HepG2 (cell line): ENCODE results near the gene IGDCC3. TPM values are rescaled to one million over a fixed set of nuclear protein-coding genes. Genes with fewer than 3 reads are reported as not detected.
A peak's percentile ranks its signal among the peaks of the same experiment; 100 is the strongest.

Source experiments
- AGO2 ChIP-seq: fragments of 200-400 bp; formaldehyde crosslinking; optimal IDR thresholded peaks from 2 replicates; pipeline ENCODE3; 2017; ENCODE audit warnings: mild to moderate bottlenecking, low read depth, low read length, moderate library complexity
- HNRNPUL1 ChIP-seq: fragments of 200-400 bp; formaldehyde crosslinking; IDR thresholded peaks from 2 replicates; pipeline ENCODE4 v1.6.1; 2017; ENCODE audit warnings: low read depth, mild to moderate bottlenecking, low read length, moderate library complexity
- HOMEZ ChIP-seq: IDR thresholded peaks from 2 replicates; pipeline ENCODE4 v1.6.1; 2016; ENCODE audit warnings: low read depth
- JUNB ChIP-seq: sonication (generic); formaldehyde crosslinking; IDR thresholded peaks from 2 replicates; pipeline ENCODE4 v1.8.0; 2022; ENCODE audit warnings: missing genetic modification reagents, mild to moderate bottlenecking, borderline replicate concordance
- MATR3 ChIP-seq: sonication (generic); formaldehyde crosslinking; IDR thresholded peaks from 2 replicates; pipeline ENCODE4 v1.4.0; 2020; ENCODE audit warnings: missing genetic modification reagents
- NAIF1 ChIP-seq: sonication (generic); formaldehyde crosslinking; IDR thresholded peaks from 2 replicates; pipeline ENCODE4 v1.5.0; 2020; ENCODE audit warnings: mild to moderate bottlenecking, missing genetic modification reagents, borderline replicate concordance
- ZNF260 ChIP-seq: sonication (generic); formaldehyde crosslinking; IDR thresholded peaks from 2 replicates; pipeline ENCODE4 v1.4.0; 2020; ENCODE audit warnings: missing genetic modification reagents, low read depth, mild to moderate bottlenecking, borderline replicate concordance
- ZNF598 ChIP-seq: sonication (generic); formaldehyde crosslinking; IDR thresholded peaks from 2 replicates; pipeline ENCODE4 v1.5.1; 2020; ENCODE audit warnings: mild to moderate bottlenecking, missing genetic modification reagents, borderline replicate concordance
- ZNF773 ChIP-seq: sonication (generic); formaldehyde crosslinking; IDR thresholded peaks from 2 replicates; pipeline ENCODE4 v1.4.0; 2020; ENCODE audit warnings: missing genetic modification reagents, borderline replicate concordance
- polyA plus RNA-seq, 8 experiments: library from polyadenylated mRNA; depleted of rRNA in 3 of 8; stranded (reverse) in 7 of 8; unstranded in 1 of 8; fragments of >200 nt; fragmentation: Illumina TruSeq in 4 of 8; extraction: Trizol in 4 of 8; gene quantifications; 2 replicates each; pipeline versions ENCODE4 v1.2.1 to v1.2.3, GENCODE V29; 2011 to 2016; ENCODE audit warnings: low read depth in 4 of 8, missing spikeins in 1 of 8, mixed read lengths in 1 of 8; ENCODE audit not compliant: insufficient read depth in 1 of 8
- total RNA-seq, 5 experiments: library from RNA; depleted of rRNA; stranded (reverse); fragments of >200 nt; fragmentation: Illumina TruSeq; extraction: Trizol; gene quantifications; 2 replicates each; pipeline ENCODE4 v1.2.3, GENCODE V29; 2016; ENCODE audit warnings: low read depth in 1 of 5
- TF ChIP-seq, protein P1 (sequence below): sonication (generic); formaldehyde crosslinking; IDR thresholded peaks from 2 replicates; pipeline ENCODE4 v1.4.0; 2020; ENCODE audit warnings: mild to moderate bottlenecking, missing genetic modification reagents, borderline replicate concordance
- TF ChIP-seq, protein P2 (sequence below): sonication (generic); formaldehyde crosslinking; conservative IDR thresholded peaks from 2 replicates; pipeline ENCODE4 v1.4.0; 2020; ENCODE audit warnings: missing genetic modification reagents
- TF ChIP-seq, protein P3 (sequence below): sonication (generic); formaldehyde crosslinking; IDR thresholded peaks from 2 replicates; pipeline ENCODE4 v1.8.0; 2022; ENCODE audit warnings: missing genetic modification reagents, mild to moderate bottlenecking, moderate library complexity, borderline replicate concordance
- TF ChIP-seq, protein P4 (sequence below): sonication (generic); formaldehyde crosslinking; IDR thresholded peaks from 2 replicates; pipeline ENCODE4 v1.4.0; 2020; ENCODE audit warnings: missing genetic modification reagents

The IGDCC3 gene
- total and polyA plus RNA-seq, 2 of the 13 experiments (the other 11 are each of a cell fraction or from before 2014, with no cell fraction given), result 30.1 to 51.8 TPM

- TF ChIP-seq, protein P1, sequence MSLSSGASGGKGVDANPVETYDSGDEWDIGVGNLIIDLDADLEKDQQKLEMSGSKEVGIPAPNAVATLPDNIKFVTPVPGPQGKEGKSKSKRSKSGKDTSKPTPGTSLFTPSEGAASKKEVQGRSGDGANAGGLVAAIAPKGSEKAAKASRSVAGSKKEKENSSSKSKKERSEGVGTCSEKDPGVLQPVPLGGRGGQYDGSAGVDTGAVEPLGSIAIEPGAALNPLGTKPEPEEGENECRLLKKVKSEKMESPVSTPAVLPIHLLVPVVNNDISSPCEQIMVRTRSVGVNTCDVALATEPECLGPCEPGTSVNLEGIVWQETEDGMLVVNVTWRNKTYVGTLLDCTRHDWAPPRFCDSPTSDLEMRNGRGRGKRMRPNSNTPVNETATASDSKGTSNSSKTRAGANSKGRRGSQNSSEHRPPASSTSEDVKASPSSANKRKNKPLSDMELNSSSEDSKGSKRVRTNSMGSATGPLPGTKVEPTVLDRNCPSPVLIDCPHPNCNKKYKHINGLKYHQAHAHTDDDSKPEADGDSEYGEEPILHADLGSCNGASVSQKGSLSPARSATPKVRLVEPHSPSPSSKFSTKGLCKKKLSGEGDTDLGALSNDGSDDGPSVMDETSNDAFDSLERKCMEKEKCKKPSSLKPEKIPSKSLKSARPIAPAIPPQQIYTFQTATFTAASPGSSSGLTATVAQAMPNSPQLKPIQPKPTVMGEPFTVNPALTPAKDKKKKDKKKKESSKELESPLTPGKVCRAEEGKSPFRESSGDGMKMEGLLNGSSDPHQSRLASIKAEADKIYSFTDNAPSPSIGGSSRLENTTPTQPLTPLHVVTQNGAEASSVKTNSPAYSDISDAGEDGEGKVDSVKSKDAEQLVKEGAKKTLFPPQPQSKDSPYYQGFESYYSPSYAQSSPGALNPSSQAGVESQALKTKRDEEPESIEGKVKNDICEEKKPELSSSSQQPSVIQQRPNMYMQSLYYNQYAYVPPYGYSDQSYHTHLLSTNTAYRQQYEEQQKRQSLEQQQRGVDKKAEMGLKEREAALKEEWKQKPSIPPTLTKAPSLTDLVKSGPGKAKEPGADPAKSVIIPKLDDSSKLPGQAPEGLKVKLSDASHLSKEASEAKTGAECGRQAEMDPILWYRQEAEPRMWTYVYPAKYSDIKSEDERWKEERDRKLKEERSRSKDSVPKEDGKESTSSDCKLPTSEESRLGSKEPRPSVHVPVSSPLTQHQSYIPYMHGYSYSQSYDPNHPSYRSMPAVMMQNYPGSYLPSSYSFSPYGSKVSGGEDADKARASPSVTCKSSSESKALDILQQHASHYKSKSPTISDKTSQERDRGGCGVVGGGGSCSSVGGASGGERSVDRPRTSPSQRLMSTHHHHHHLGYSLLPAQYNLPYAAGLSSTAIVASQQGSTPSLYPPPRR (CRISPR knock-in tag), result no peak
- TF ChIP-seq ZNF260 (CRISPR knock-in tag) (no peak), ZNF773 (CRISPR knock-in tag) (no peak), ZNF598 (CRISPR knock-in tag) (no peak; the same call in 1 of the 2 replicates), JUNB (no peak), AGO2 (peak; percentile 89), MATR3 (CRISPR knock-in tag) (no peak), HOMEZ (CRISPR knock-in tag) (no peak), NAIF1 (CRISPR knock-in tag) (no peak), HNRNPUL1 (no peak)
- TF ChIP-seq, protein P2, sequence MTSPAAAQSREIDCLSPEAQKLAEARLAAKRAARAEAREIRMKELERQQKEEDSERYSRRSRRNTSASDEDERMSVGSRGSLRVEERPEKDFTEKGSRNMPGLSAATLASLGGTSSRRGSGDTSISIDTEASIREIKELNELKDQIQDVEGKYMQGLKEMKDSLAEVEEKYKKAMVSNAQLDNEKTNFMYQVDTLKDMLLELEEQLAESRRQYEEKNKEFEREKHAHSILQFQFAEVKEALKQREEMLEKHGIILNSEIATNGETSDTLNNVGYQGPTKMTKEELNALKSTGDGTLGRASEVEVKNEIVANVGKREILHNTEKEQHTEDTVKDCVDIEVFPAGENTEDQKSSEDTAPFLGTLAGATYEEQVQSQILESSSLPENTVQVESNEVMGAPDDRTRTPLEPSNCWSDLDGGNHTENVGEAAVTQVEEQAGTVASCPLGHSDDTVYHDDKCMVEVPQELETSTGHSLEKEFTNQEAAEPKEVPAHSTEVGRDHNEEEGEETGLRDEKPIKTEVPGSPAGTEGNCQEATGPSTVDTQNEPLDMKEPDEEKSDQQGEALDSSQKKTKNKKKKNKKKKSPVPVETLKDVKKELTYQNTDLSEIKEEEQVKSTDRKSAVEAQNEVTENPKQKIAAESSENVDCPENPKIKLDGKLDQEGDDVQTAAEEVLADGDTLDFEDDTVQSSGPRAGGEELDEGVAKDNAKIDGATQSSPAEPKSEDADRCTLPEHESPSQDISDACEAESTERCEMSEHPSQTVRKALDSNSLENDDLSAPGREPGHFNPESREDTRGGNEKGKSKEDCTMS (CRISPR knock-in tag), result no peak
- TF ChIP-seq, protein P3, sequence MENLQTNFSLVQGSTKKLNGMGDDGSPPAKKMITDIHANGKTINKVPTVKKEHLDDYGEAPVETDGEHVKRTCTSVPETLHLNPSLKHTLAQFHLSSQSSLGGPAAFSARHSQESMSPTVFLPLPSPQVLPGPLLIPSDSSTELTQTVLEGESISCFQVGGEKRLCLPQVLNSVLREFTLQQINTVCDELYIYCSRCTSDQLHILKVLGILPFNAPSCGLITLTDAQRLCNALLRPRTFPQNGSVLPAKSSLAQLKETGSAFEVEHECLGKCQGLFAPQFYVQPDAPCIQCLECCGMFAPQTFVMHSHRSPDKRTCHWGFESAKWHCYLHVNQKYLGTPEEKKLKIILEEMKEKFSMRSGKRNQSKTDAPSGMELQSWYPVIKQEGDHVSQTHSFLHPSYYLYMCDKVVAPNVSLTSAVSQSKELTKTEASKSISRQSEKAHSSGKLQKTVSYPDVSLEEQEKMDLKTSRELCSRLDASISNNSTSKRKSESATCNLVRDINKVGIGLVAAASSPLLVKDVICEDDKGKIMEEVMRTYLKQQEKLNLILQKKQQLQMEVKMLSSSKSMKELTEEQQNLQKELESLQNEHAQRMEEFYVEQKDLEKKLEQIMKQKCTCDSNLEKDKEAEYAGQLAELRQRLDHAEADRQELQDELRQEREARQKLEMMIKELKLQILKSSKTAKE (CRISPR knock-in tag), result no peak
- TF ChIP-seq, protein P4, sequence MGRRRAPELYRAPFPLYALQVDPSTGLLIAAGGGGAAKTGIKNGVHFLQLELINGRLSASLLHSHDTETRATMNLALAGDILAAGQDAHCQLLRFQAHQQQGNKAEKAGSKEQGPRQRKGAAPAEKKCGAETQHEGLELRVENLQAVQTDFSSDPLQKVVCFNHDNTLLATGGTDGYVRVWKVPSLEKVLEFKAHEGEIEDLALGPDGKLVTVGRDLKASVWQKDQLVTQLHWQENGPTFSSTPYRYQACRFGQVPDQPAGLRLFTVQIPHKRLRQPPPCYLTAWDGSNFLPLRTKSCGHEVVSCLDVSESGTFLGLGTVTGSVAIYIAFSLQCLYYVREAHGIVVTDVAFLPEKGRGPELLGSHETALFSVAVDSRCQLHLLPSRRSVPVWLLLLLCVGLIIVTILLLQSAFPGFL (CRISPR knock-in tag), result no peak
These were observed 462 bp downstream of the IGDCC3 start (continued) for GRCh38 chr15:65377105-65377975.
